GM10248 (cell line): ENCODE data around the gene TXNRD2.

Experiments
- CTCF ChIA-PET: fragments of 300-600 bp; sonication (Branson Sonifier 250); formaldehyde crosslinking; extraction: SDS; loops from one replicate; lab custom pipeline; 2021; ENCODE audit warnings: antibody characterized with exemption; lab: Yijun Ruan, JAX
- POLR2A ChIA-PET: fragments of 350-650 bp; sonication (Branson Sonifier 250); formaldehyde crosslinking; extraction: SDS; loops from one replicate; lab custom pipeline; 2020; ENCODE audit warnings: antibody characterized with exemption; lab: Yijun Ruan, JAX
- DNase-seq: peaks from one replicate; pipeline ENCODE4 v3.0.0; 2012; ENCODE audit errors: extremely low spot score
- TF ChIP-seq, protein P1 (sequence below): IDR thresholded peaks from 2 replicates; pipeline ENCODE4 v1.5.1; 2012; ENCODE audit warnings: mild to moderate bottlenecking, low read depth; ENCODE audit errors: extremely low read depth, missing control alignments, control extremely low read depth

TXNRD2 gene

GRCh38 chr22:19959587-19960490, 18.2 kb upstream of the TXNRD2 start:
- ChIA-PET CTCF (interaction anchor here (1.0 to 1.2 kb wide), 3 partner anchors 11 to 12 kb away, joined by 3 to 4 read pairs (median 4); no protein-coding TSS in a partner anchor), POLR2A (no interaction called here)
- no peak for DNase-seq
- TF ChIP-seq, protein P1, sequence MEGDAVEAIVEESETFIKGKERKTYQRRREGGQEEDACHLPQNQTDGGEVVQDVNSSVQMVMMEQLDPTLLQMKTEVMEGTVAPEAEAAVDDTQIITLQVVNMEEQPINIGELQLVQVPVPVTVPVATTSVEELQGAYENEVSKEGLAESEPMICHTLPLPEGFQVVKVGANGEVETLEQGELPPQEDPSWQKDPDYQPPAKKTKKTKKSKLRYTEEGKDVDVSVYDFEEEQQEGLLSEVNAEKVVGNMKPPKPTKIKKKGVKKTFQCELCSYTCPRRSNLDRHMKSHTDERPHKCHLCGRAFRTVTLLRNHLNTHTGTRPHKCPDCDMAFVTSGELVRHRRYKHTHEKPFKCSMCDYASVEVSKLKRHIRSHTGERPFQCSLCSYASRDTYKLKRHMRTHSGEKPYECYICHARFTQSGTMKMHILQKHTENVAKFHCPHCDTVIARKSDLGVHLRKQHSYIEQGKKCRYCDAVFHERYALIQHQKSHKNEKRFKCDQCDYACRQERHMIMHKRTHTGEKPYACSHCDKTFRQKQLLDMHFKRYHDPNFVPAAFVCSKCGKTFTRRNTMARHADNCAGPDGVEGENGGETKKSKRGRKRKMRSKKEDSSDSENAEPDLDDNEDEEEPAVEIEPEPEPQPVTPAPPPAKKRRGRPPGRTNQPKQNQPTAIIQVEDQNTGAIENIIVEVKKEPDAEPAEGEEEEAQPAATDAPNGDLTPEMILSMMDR: no peak

GRCh38 chr22:19959043-19959586, 17.5 kb upstream of the TXNRD2 start:
- no peak for DNase-seq
- POLR2A ChIA-PET: no interaction called here
- CTCF ChIA-PET: interaction anchor here (1.0 to 1.2 kb wide), 2 partner anchors 11 kb away, joined by 3 to 4 read pairs; no protein-coding TSS in a partner anchor

DNA sequence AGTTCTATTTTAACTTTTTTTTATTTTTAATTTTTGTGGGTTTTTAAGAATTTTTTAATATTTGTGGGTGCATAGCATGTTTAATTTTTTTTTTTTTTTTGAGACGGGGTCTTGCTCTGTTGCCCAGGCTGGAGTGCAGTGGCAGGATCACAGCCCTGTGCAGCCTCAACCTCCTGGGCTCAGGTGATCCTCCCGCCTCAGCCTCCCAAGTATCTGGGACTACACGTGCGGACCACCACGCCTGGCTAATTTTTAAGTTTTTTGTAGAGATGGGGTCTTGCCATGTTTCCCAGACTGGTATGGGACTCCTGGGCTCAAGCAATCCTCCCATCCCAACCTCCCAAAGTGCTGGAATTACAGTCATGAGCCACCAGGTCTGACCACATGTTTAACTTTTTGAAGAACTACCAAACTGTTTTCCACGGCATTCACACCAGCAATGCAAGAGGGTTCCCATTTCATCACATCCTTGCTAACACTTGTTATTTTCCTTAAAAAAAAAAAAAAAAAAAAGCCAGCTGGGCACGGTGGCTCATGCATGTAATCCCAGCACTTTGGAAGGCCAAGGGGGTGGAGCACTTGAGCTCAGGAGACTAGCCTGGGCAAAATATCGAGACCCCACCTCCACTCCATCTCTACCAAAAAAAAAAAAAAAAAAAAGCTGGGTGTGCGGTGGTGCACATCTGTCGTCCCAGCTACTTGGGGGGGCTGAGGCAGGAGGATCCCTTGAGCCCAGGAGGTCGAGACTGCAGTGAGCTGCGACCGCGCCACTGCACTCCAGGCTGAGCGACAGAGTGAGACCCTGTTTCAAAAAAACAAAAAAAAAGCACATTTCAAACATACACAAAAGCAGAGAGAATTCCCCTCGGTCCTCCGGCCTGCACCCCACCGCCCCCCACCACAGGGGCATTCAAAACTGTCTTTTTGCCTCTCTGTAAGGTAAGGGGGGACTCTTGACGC, 16.7 kb upstream of the TXNRD2 start:
- no peak for DNase-seq
- CTCF ChIA-PET: interaction anchor here (0.8 to 1.2 kb wide), 3 partner anchors 11 to 228 kb away, joined by 3 to 4 read pairs (median 3); no protein-coding TSS in a partner anchor
- POLR2A ChIA-PET: no interaction called here

More at GRCh38 chr22:19959043-19959586, 17.5 kb upstream of the TXNRD2 start:
- TF ChIP-seq, protein P1: no peak

DNA sequence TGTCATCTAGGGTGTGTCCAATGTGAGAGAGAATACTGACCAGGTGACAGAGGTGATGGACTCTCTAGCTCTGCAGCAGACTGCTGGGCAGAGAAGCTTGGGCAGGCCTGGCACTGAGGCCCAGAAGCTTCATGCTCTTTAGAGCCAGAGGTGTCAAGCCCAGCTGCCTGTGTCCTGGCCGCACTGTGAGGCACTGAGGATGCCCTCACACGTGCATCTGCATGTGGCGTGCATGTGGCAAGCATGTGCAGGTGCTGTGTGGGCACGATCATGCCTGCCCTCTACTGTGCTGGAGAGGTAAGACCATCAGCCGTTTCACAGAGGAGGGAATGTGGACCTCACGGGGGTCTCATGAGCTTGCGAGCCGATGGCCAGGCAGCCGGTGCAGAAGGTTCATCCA, 15.8 kb upstream of the TXNRD2 start:
- TF ChIP-seq, protein P1: no peak
- CTCF ChIA-PET: interaction anchor here (0.8 to 1.7 kb wide), 2 partner anchors 10 to 227 kb away, joined by 3 to 8 read pairs; no protein-coding TSS in a partner anchor
- POLR2A ChIA-PET: no interaction called here
- no peak for DNase-seq

More for the DNA sequence above, 16.7 kb upstream of the TXNRD2 start:
- TF ChIP-seq, protein P1: no peak

DNA sequence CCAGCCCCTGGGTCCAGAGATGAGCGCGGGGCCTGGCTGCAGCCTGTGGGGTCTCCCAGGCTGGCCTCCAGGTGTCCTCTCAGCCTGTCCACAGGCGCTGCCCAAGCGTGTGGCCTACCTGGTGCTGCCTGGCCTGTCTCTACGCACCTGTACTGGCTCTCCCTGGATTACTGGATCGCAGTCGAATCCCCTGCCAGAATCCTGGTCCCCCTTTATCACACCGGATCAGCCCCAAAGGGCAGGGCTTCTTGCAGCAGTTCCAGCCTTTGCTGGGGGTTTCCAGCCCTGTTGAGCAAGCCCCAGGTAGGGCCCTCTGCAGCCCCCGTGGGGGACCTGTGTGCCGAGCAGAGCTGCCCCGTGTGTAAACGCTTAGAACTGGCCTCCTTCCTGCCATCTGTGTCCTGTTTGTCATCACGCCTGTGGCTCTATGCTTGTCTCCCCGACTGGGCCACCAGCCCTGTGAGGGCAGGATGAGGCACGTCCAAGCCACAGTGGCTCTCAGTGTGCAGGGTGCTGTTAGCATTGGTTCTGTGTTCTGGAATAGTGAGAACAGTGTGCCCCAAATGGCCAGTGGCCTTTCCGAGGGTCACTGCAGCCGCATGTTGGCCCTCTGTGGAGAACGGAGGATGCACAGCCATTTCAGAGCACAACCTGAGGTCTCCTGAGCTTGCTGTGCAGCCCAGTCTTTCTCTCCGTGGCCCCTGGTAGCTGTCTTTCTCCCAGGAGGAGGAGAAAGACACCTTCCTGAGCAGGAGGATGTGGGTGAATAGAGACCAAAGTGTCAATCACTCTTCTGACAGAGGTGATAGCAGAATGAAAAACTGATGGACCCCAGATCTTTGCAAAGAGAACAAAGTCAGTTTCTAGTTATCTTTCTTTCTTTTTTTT, 13.9 kb upstream of the TXNRD2 start:
- ChIA-PET CTCF (interaction anchor here (0.9 to 2.7 kb wide), 4 partner anchors 8 to 225 kb away, joined by 4 to 8 read pairs (median 4); no protein-coding TSS in a partner anchor), POLR2A (no interaction called here)
- DNase-seq: no peak
- TF ChIP-seq, protein P1: no peak
